Measurements from ENCODE around the gene ADARB1. TPM values are rescaled to one million over a fixed set of nuclear protein-coding genes. Genes with fewer than 3 reads are reported as not detected.

Gene ADARB1
- total and polyA plus RNA-seq, 2 of the 4 experiments (the other 2 are of a cell fraction) = 39.8 to 47.3 TPM

- H3K27me3 ChIP-seq (ENCODE audit: control insufficient read depth, insufficient read depth, low read length) = no peaks in the 10 kb centered on the region
- peak overlapping the region; percentile 88 for H2AK5ac ChIP-seq (ENCODE audit: low read depth, low read length)
- DNase-seq = no peak
- peaks cover 0 to 77% of the 10 kb centered on the region in 2 experiments; a peak in 2 of 4 replicates for H3K79me1 ChIP-seq (ENCODE audit: low read depth in 1 of 2, low read length in 2 of 2)
- TF ChIP-seq POLR2A (IDR thresholded peaks at IDR 0.05; ENCODE audit: low read depth, low read length) (no peak; the same call in 1 of the 2 replicates), ELK1 (IDR thresholded peaks at IDR 0.05; ENCODE audit: borderline replicate concordance, low read depth, low read length) (no peak), CTCF (conservative IDR thresholded peaks at IDR 0.05; ENCODE audit: low read depth, low read length) (no peak), SMC3 (IDR thresholded peaks at IDR 0.05; ENCODE audit: low read depth, low read length) (no peak), RAD21 (IDR thresholded peaks at IDR 0.05; ENCODE audit: low read length) (no peak), BHLHE40 (IDR thresholded peaks at IDR 0.05; ENCODE audit: low read depth, low read length) (no peak), MAZ (IDR thresholded peaks at IDR 0.05; ENCODE audit: borderline replicate concordance, low read depth, low read length) (no peak), FOS (IDR thresholded peaks at IDR 0.05; ENCODE audit: low read depth, low read length) (no peak), RCOR1 (IDR thresholded peaks at IDR 0.05; ENCODE audit: insufficient replicate concordance, low read length) (no peak), RFX5 (IDR thresholded peaks at IDR 0.05; ENCODE audit: low read depth, low read length) (no peak), USF2 (IDR thresholded peaks at IDR 0.05; ENCODE audit: low read depth, low read length) (no peak), MXI1 (IDR thresholded peaks at IDR 0.05; ENCODE audit: borderline replicate concordance, low read depth, low read length) (no peak), CEBPB (IDR thresholded peaks at IDR 0.05; ENCODE audit: low read depth, low read length) (no peak), CHD1 (IDR thresholded peaks at IDR 0.05; ENCODE audit: low read depth, low read length) (no peak), NFE2L2 (IDR thresholded peaks at IDR 0.05; ENCODE audit: low read depth, low read length) (no peak), MAFK (IDR thresholded peaks at IDR 0.05; ENCODE audit: low read depth, low read length) (no peak)
- 0 out of 2 replicates have a peak overlapping the region, but pooled peaks have one; percentile 21 for H4K5ac ChIP-seq (ENCODE audit: low read depth, low read length)
- ATAC-seq (ENCODE audit: low read depth) = no peak
- peak overlapping the region; percentile 57 for H3K23ac ChIP-seq (ENCODE audit: low read depth, low read length)
- peak overlapping the region; percentile 18 for H4K91ac ChIP-seq (ENCODE audit: insufficient read depth, low read depth, low read length)
- dilution Hi-C loops (cut with HindIII; ENCODE audit: low sequenced_read_pairs, unreplicated experiment) (no loop called here), intact Hi-C loops (cut with micrococcal nuclease) (no loop called here), in situ Hi-C loops (cut with MboI; ENCODE audit: low sequenced_read_pairs) (no loop called here)
- no TSS peak for BruUV-seq (replicated peaks)
- peaks cover 27% of the 10 kb centered on the region for H3K9me1 ChIP-seq (ENCODE audit: insufficient read depth, low read length)
- H4K8ac ChIP-seq (ENCODE audit: low read depth in 2 of 2, low read length in 2 of 2) = peak overlapping the region; percentile 31 to 76; a peak in 2 of 4 replicates
- 0 out of 2 replicates have a peak overlapping the region, but pooled peaks have one; percentile 3 for H3K56ac ChIP-seq (ENCODE audit: extremely low read depth, insufficient read depth, low read length)
- ChIA-PET POLR2A (ENCODE audit: unreplicated experiment) (no interaction called here), CTCF (no interaction called here)
- peaks cover 75% of the 10 kb centered on the region for H4K20me1 ChIP-seq (ENCODE audit: insufficient read depth, low read length)
- H3K27ac ChIP-seq (ENCODE audit: insufficient read depth, low read length) = peak overlapping the region; percentile 46
- H2BK15ac ChIP-seq (ENCODE audit: low read depth, low read length) = peak overlapping the region; percentile 52; the same call in 1 of the 3 replicates
- 100% methylated on average over 3 of the region's 5 CpGs; no CpG with 5 or more reads in 1 of the 2 experiments for WGBS, 2 experiments (ENCODE audit: extremely low coverage in 2 of 2, insufficient read length in 1 of 2)
- peaks cover 20% of the 10 kb centered on the region for H3K36me3 ChIP-seq (ENCODE audit: control insufficient read depth, insufficient read depth, low read length)
- peak overlapping the region; percentile 53; the same call in 1 of the 2 replicates for H3K4ac ChIP-seq (ENCODE audit: low read depth, low read length)
- H2AFZ ChIP-seq (replicated peaks; ENCODE audit: low read length, poor library complexity) = no peak overlapping the region
- H3K18ac ChIP-seq (ENCODE audit: low read depth, low read length) = peak overlapping the region; percentile 0; the same call in 1 of the 2 replicates
- peaks cover 26% of the 10 kb centered on the region for H3K4me1 ChIP-seq (ENCODE audit: control insufficient read depth, insufficient read depth, low read length)
- peak overlapping the region; percentile 33; the same call in 1 of the 2 replicates for H3K9ac ChIP-seq (ENCODE audit: low read depth, low read length)
- H2AK9ac ChIP-seq (replicated peaks; ENCODE audit: low read depth, low read length, poor library complexity) = peak overlapping the region; percentile 31
- H2BK20ac ChIP-seq (ENCODE audit: low read depth, low read length) = no peak overlapping the region
- H2BK5ac ChIP-seq (ENCODE audit: low read depth, low read length, poor library complexity, severe bottlenecking) = peak overlapping the region; percentile 61
- H2BK120ac ChIP-seq (ENCODE audit: low read depth, low read length) = peak overlapping the region; percentile 17; the same call in 1 of the 2 replicates
- H3K9me3 ChIP-seq (ENCODE audit: control insufficient read depth, insufficient read depth, low read length) = no peaks in the 10 kb centered on the region
- H3K4me2 ChIP-seq (ENCODE audit: low read depth, low read length) = peak overlapping the region; percentile 21
- no peak overlapping the region for H3K4me3 ChIP-seq (ENCODE audit: insufficient read depth, low read depth, low read length)
- peak overlapping the region; percentile 61 for H3K14ac ChIP-seq (replicated peaks; ENCODE audit: low read depth, low read length)
Observed at GRCh38 chr21:45078371-45078770, 4.0 kb downstream of the ADARB1 start.

All from IMR-90 (cell line).